SK-N-SH treated with all-trans-retinoic acid at 6 μM for 48 hours (cell line): Measurements from ENCODE around the gene ISLR2.

ENCODE experiments used
- BACH2 ChIP-seq: fragments of 250-450 bp; sonication (Bioruptor Pico); IDR thresholded peaks from 2 replicates; pipeline ENCODE4 v1.9.0; 2021; ENCODE audit warnings: mild to moderate bottlenecking, borderline replicate concordance
- OSR1 ChIP-seq: fragments of 250-450 bp; sonication (Bioruptor Pico); IDR thresholded peaks from 2 replicates; pipeline ENCODE4 v1.8.0; 2022; ENCODE audit warnings: moderate library complexity, mild to moderate bottlenecking, inconsistent platforms
- PATZ1 ChIP-seq: fragments of 250-450 bp; sonication (Bioruptor Pico); IDR thresholded peaks from 2 replicates; pipeline ENCODE4 v1.8.0; 2020; ENCODE audit warnings: mild to moderate bottlenecking, moderate library complexity, borderline replicate concordance
- PPARA ChIP-seq: fragments of 250-450 bp; sonication (Bioruptor Pico); IDR thresholded peaks from 2 replicates; pipeline ENCODE4 v1.5.0; 2020; ENCODE audit warnings: mild to moderate bottlenecking, borderline replicate concordance
- TOX ChIP-seq: fragments of 250-450 bp; sonication (Bioruptor Pico); IDR thresholded peaks from 2 replicates; pipeline ENCODE4 v1.8.0; 2021; ENCODE audit warnings: mild to moderate bottlenecking, moderate library complexity, borderline replicate concordance
- ZC3H10 ChIP-seq: fragments of 250-450 bp; sonication (Bioruptor Pico); IDR thresholded peaks from 2 replicates; pipeline ENCODE4 v1.5.1; 2021; ENCODE audit warnings: mild to moderate bottlenecking, moderate library complexity
- ZNF8 ChIP-seq: fragments of 450-650 bp; formaldehyde crosslinking; IDR thresholded peaks from 2 replicates; pipeline ENCODE4 v1.5.0; 2020; ENCODE audit warnings: mild to moderate bottlenecking, moderate library complexity
- TF ChIP-seq, protein P1 (sequence below): fragments of 250-450 bp; sonication (Bioruptor Pico); IDR thresholded peaks from 2 replicates; pipeline ENCODE4 v1.5.0; 2020; ENCODE audit warnings: mild to moderate bottlenecking, moderate library complexity
- TF ChIP-seq, protein P2 (sequence below): fragments of 250-450 bp; sonication (Bioruptor Pico); IDR thresholded peaks from 2 replicates; pipeline ENCODE4 v1.8.0; 2021; ENCODE audit warnings: low read depth, mild to moderate bottlenecking, moderate library complexity, borderline replicate concordance
- TF ChIP-seq, protein P3 (sequence below): fragments of 250-450 bp; sonication (Bioruptor Pico); IDR thresholded peaks from 2 replicates; pipeline ENCODE4 v1.5.1; 2020; ENCODE audit warnings: low read depth, mild to moderate bottlenecking, moderate library complexity

GRCh38 chr15:74184582-74185091 lies 54.3 kb downstream of the ISLR2 start:
- TF ChIP-seq, protein P1, sequence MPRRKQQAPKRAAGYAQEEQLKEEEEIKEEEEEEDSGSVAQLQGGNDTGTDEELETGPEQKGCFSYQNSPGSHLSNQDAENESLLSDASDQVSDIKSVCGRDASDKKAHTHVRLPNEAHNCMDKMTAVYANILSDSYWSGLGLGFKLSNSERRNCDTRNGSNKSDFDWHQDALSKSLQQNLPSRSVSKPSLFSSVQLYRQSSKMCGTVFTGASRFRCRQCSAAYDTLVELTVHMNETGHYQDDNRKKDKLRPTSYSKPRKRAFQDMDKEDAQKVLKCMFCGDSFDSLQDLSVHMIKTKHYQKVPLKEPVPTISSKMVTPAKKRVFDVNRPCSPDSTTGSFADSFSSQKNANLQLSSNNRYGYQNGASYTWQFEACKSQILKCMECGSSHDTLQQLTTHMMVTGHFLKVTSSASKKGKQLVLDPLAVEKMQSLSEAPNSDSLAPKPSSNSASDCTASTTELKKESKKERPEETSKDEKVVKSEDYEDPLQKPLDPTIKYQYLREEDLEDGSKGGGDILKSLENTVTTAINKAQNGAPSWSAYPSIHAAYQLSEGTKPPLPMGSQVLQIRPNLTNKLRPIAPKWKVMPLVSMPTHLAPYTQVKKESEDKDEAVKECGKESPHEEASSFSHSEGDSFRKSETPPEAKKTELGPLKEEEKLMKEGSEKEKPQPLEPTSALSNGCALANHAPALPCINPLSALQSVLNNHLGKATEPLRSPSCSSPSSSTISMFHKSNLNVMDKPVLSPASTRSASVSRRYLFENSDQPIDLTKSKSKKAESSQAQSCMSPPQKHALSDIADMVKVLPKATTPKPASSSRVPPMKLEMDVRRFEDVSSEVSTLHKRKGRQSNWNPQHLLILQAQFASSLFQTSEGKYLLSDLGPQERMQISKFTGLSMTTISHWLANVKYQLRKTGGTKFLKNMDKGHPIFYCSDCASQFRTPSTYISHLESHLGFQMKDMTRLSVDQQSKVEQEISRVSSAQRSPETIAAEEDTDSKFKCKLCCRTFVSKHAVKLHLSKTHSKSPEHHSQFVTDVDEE (CRISPR knock-in tag): no peak
- TF ChIP-seq BACH2 (CRISPR knock-in tag) (no peak), PATZ1 (no peak), OSR1 (CRISPR knock-in tag) (no peak), ZC3H10 (CRISPR knock-in tag) (no peak), TOX (CRISPR knock-in tag) (no peak), PPARA (no peak), ZNF8 (CRISPR knock-in tag) (no peak)
- TF ChIP-seq, protein P2, sequence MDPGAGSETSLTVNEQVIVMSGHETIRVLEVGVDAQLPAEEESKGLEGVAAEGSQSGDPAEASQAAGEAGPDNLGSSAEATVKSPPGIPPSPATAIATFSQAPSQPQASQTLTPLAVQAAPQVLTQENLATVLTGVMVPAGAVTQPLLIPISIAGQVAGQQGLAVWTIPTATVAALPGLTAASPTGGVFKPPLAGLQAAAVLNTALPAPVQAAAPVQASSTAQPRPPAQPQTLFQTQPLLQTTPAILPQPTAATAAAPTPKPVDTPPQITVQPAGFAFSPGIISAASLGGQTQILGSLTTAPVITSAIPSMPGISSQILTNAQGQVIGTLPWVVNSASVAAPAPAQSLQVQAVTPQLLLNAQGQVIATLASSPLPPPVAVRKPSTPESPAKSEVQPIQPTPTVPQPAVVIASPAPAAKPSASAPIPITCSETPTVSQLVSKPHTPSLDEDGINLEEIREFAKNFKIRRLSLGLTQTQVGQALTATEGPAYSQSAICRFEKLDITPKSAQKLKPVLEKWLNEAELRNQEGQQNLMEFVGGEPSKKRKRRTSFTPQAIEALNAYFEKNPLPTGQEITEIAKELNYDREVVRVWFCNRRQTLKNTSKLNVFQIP: no peak
- TF ChIP-seq, protein P3, sequence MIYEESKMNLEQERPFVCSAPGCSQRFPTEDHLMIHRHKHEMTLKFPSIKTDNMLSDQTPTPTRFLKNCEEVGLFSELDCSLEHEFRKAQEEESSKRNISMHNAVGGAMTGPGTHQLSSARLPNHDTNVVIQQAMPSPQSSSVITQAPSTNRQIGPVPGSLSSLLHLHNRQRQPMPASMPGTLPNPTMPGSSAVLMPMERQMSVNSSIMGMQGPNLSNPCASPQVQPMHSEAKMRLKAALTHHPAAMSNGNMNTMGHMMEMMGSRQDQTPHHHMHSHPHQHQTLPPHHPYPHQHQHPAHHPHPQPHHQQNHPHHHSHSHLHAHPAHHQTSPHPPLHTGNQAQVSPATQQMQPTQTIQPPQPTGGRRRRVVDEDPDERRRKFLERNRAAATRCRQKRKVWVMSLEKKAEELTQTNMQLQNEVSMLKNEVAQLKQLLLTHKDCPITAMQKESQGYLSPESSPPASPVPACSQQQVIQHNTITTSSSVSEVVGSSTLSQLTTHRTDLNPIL (CRISPR knock-in tag): no peak
